HepG2 (cell line): Measurements from ENCODE around the gene GNG2. TPM values are rescaled to one million over a fixed set of nuclear protein-coding genes. Genes with fewer than 3 reads are reported as not detected.

ENCODE experiments used
- ARID3A ChIP-seq: IDR thresholded peaks from 2 replicates; pipeline ENCODE4 v1.6.1; 2012; ENCODE audit warnings: low read depth, low read length, improper control_type of control experiment
- ELF1 ChIP-seq: sonication (generic); formaldehyde crosslinking; IDR thresholded peaks from 2 replicates; pipeline ENCODE4 v1.4.0; 2020; ENCODE audit warnings: missing genetic modification reagents
- ELF4 ChIP-seq: sonication (generic); formaldehyde crosslinking; IDR thresholded peaks from 2 replicates; pipeline ENCODE4 v1.5.0; 2020; ENCODE audit warnings: missing genetic modification reagents, mild to moderate bottlenecking, moderate library complexity, borderline replicate concordance
- KDM5B ChIP-seq: sonication (generic); formaldehyde crosslinking; IDR thresholded peaks from 2 replicates; pipeline ENCODE4 v1.4.0; 2020; ENCODE audit warnings: missing genetic modification reagents, mild to moderate bottlenecking, borderline replicate concordance
- PHF8 ChIP-seq: sonication (generic); formaldehyde crosslinking; IDR thresholded peaks from 2 replicates; pipeline ENCODE4 v1.5.0; 2020; ENCODE audit warnings: missing genetic modification reagents
- RBFOX2 ChIP-seq: fragments of 200-400 bp; formaldehyde crosslinking; IDR thresholded peaks from 2 replicates; pipeline ENCODE4 v1.6.1; 2017; ENCODE audit warnings: low read depth, mild to moderate bottlenecking, low read length
- SYNCRIP ChIP-seq: fragments of 200-400 bp; formaldehyde crosslinking; IDR thresholded peaks from 2 replicates; pipeline ENCODE4 v1.6.1; 2018; ENCODE audit warnings: mild to moderate bottlenecking, low read depth, low read length; ENCODE audit not compliant: insufficient read depth
- ZNF251 ChIP-seq: sonication (generic); formaldehyde crosslinking; IDR thresholded peaks from 2 replicates; pipeline ENCODE4 v1.9.0; 2021; ENCODE audit warnings: mild to moderate bottlenecking, missing genetic modification reagents
- ZNF318 ChIP-seq: sonication (generic); formaldehyde crosslinking; IDR thresholded peaks from 2 replicates; pipeline ENCODE4 v1.4.0; 2020; ENCODE audit warnings: mild to moderate bottlenecking, missing genetic modification reagents
- ZNF362 ChIP-seq: sonication (generic); formaldehyde crosslinking; IDR thresholded peaks from 2 replicates; pipeline ENCODE4 v1.4.0; 2020; ENCODE audit warnings: missing genetic modification reagents, mild to moderate bottlenecking, borderline replicate concordance
- ZNF484 ChIP-seq: sonication (generic); formaldehyde crosslinking; IDR thresholded peaks from 2 replicates; pipeline ENCODE4 v1.5.1; 2020; ENCODE audit warnings: mild to moderate bottlenecking, low read depth, missing genetic modification reagents, borderline replicate concordance
- ZNF564 ChIP-seq: sonication (generic); formaldehyde crosslinking; IDR thresholded peaks from 2 replicates; pipeline ENCODE4 v1.8.1; 2023; ENCODE audit warnings: mild to moderate bottlenecking, missing genetic modification reagents
- ZNF746 ChIP-seq: sonication (generic); formaldehyde crosslinking; IDR thresholded peaks from 2 replicates; pipeline ENCODE4 v1.8.0; 2022; ENCODE audit warnings: mild to moderate bottlenecking, missing genetic modification reagents
- ZNF747 ChIP-seq: sonication (generic); formaldehyde crosslinking; IDR thresholded peaks from 2 replicates; pipeline ENCODE4 v1.8.1; 2023; ENCODE audit warnings: missing genetic modification reagents, mild to moderate bottlenecking, borderline replicate concordance
- ZNF788 ChIP-seq: sonication (generic); formaldehyde crosslinking; IDR thresholded peaks from 2 replicates; pipeline ENCODE4 v1.5.0; 2020; ENCODE audit warnings: mild to moderate bottlenecking, missing genetic modification reagents, borderline replicate concordance
- polyA plus RNA-seq, 8 experiments: library from polyadenylated mRNA; depleted of rRNA in 3 of 8; stranded (reverse) in 7 of 8; unstranded in 1 of 8; fragments of >200 nt; fragmentation: Illumina TruSeq in 4 of 8; extraction: Trizol in 4 of 8; gene quantifications; 2 replicates each; pipeline versions ENCODE4 v1.2.1 to v1.2.3, GENCODE V29; 2011 to 2016; ENCODE audit warnings: low read depth in 4 of 8, missing spikeins in 1 of 8, mixed read lengths in 1 of 8; ENCODE audit not compliant: insufficient read depth in 1 of 8
- total RNA-seq, 5 experiments: library from RNA; depleted of rRNA; stranded (reverse); fragments of >200 nt; fragmentation: Illumina TruSeq; extraction: Trizol; gene quantifications; 2 replicates each; pipeline ENCODE4 v1.2.3, GENCODE V29; 2016; ENCODE audit warnings: low read depth in 1 of 5

Gene GNG2
- total and polyA plus RNA-seq, 2 of the 13 experiments (the other 11 are each of a cell fraction or from before 2014, with no cell fraction given): not detected

- TF ChIP-seq ZNF484 (CRISPR knock-in tag): 0 out of 2 replicates have a peak, but pooled peaks have one; percentile 29
- no peak for TF ChIP-seq ZNF251 (CRISPR knock-in tag)
- no peak for TF ChIP-seq ZNF747 (CRISPR knock-in tag)
- peak; percentile 68; the same call in 1 of the 2 replicates for TF ChIP-seq ELF4 (CRISPR knock-in tag)
- peak; percentile 14; the same call in 1 of the 2 replicates for TF ChIP-seq ZNF362 (CRISPR knock-in tag)
- TF ChIP-seq ELF1 (CRISPR knock-in tag): peak; percentile 90
- peak; percentile 79; the same call in 1 of the 2 replicates for TF ChIP-seq KDM5B
- TF ChIP-seq SYNCRIP: no peak
- peak; percentile 96 for TF ChIP-seq RBFOX2
- TF ChIP-seq ZNF788 (CRISPR knock-in tag): peak; percentile 41; the same call in 1 of the 2 replicates
- no peak for TF ChIP-seq ZNF318 (CRISPR knock-in tag)
- TF ChIP-seq ARID3A: 0 out of 2 replicates have a peak, but pooled peaks have one; percentile 42
- TF ChIP-seq PHF8 (CRISPR knock-in tag): peak; percentile 99
- TF ChIP-seq ZNF746: peak; percentile 75; the same call in 1 of the 2 replicates
- TF ChIP-seq ZNF564: 0 out of 2 replicates have a peak, but pooled peaks have one; percentile 39
These were observed 129.2 kb downstream of the GNG2 start, which contains the start of gene RTRAF (continued) for GRCh38 chr14:51989293-51990234.
